ENCODE results near the gene ICE1.
A peak's percentile ranks its signal among the peaks of the same experiment; 100 is the strongest.

The ICE1 gene, protein sequence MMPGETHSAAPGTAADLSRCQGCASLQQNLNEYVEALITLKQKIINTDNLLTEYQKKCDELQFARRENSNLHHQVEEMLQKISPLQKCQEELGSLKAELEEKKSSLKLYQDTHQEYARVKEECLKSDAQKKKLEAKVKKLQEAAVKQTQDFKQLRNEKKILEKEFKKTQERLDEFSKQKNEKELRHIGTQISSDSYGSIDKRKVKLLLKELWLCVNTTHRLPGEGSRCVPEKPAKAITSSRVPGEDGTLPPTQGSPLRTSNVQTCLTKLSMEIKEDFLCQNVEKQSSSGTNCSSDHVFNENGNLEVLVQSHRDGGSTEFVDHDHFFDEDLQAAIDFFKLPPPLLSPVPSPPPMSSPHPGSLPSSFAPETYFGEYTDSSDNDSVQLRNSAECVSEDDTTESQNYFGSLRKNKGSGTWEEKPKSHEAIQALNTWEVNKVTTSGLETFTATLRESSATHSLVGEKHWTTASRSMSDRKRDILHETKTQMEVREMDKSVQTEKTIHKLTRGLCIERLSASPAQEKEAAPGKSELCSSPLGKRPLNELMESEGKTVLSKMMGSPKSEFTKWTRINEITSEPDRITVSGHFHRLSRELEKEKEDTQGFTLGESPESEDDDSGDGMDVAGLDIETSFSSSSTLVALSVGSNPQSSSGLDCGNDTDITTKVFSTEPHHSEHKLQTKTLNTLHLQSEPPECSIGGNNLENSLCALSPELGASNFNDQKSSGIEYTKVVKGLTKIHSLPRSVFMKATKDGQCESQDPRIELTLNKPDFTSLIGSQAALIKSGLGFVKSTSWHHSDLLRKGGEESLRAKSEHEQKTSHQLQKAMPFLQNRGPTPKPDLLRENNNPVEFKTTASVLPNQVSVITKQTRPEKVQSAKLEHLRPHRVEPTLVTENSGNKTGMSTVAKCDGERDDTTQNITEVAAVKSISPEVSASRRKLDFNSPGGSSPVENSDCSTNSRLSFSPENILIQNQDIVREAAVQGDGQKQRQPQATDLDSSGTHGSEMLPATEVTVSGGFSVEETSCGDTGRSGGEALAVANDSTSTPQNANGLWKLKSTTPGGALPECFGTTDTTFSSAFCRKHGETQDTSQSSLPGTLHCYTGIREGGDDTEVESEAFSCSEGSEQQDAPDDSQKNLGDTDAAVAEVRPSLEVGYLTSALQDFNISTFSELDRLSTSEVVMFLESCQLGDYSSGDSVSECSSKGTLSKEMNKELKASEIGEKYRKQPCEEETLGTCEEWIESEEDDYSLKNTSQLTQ (N-terminal part only)

DNA sequence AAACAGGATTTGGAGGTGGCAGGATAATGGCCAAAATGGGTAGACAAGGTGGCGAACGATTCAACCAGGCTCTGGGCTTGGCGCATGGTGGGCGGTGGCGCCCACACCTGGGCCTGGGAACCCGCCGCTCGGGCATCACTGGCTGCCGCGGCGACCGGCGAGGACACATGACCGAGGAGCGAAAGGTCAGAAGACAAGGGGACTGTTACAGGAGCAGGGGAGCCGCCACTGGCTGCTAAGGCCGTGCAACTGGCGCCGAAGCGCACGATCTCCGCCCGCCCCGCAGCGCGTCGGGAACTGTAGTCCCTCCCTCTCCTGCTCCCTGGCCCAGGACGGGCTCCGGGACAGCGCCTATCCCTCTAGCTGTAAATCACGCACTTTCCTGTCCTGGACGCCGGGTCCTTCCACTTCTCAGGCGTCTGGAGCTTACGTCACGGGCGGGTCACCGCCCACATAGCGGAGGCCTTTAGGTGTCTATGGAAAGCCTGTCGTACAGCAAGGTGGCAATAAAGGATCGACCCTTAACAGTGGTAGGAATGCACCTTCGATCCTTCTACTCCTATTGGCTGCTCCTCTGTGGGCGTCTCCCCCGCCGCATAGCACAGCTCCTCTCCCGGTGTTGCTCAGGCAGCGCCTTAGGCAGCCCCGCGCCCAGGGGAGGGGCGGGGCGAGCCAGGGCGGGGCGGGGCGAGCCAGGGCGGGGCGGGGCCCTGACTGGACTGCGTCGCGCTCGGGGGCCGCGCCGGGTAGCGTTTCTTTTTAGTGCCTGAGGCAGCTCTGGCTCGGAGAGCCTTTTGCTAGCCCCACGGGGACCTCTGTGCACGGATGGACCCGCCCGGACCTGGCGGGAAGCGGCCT, at the start of gene ICE1:
TSS of gene ICE1 (plus strand) at position 717 of the 858 bp plus-strand sequence. CDS start 239 bp downstream, outside the sequence.
- in situ Hi-C loops (cut with MboI; ENCODE audit: low pct_unique_long_range_greater_than_20kb, low sequenced_read_pairs, unreplicated experiment), result loop anchor here (25.0 kb wide), 1 partner anchor 285 kb away; the partner anchor contains the start of gene ADAMTS16
- TF ChIP-seq, protein P1, sequence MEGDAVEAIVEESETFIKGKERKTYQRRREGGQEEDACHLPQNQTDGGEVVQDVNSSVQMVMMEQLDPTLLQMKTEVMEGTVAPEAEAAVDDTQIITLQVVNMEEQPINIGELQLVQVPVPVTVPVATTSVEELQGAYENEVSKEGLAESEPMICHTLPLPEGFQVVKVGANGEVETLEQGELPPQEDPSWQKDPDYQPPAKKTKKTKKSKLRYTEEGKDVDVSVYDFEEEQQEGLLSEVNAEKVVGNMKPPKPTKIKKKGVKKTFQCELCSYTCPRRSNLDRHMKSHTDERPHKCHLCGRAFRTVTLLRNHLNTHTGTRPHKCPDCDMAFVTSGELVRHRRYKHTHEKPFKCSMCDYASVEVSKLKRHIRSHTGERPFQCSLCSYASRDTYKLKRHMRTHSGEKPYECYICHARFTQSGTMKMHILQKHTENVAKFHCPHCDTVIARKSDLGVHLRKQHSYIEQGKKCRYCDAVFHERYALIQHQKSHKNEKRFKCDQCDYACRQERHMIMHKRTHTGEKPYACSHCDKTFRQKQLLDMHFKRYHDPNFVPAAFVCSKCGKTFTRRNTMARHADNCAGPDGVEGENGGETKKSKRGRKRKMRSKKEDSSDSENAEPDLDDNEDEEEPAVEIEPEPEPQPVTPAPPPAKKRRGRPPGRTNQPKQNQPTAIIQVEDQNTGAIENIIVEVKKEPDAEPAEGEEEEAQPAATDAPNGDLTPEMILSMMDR (IDR thresholded peaks at IDR 0.05; ENCODE audit: extremely low read depth, insufficient read depth, missing control alignments), result no peak
- peak; percentile 94 for DNase-seq (ENCODE audit: low spot score)

DNA sequence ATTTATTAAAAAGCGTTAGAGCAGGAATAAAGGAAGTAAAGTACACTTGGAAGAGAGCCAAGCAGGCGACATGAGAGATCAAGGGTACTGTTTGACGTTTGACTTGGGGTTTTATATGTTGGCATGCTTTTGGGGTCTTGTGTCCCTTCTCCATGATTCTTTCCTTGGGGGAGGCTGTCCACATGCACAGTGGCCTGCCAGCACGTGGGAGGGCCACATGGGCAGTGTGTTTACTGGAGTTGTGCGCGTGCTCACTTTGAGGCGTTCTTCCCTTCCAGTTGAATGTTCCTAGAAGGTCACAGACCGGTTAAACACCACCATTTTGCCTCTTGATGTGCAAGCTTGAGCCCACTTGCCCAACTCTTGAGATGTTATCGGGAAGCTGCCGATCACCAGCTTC, 49.5 kb upstream of the ICE1 start:
- DNase-seq (ENCODE audit: low spot score), result no peak
- TF ChIP-seq, protein P1 (IDR thresholded peaks at IDR 0.05; ENCODE audit: extremely low read depth, insufficient read depth, missing control alignments), result no peak
- in situ Hi-C loops (cut with MboI; ENCODE audit: low pct_unique_long_range_greater_than_20kb, low sequenced_read_pairs, unreplicated experiment), result no loop called here

DNA sequence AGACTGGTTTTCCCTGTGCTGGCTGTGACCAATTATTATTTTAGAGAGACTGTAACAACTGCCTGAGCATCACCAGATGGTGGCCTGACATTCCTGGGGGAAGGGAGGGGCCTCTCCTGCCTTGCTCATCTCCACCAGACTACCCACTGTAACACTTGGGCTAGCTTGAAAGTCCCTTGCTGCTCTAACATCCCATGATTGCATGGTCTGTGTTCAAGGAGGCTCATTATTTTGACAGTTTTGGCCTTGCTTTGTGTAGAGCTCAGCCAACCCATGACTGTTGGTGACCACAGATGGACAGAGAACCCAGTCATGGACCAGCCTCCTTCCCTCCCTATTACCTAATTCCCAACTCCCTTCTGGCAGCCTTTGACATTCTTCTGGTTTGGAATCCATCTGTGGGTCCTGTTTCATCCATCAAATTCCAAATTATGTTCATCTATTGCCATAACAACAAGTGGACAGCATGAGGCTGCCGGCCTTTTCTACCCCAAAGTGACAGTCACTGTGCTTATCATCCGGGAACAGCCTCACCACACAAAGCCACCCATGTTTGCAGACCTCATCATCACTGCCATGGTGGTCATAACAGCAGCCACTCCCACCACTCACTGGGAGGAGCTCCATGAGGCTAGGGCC, 49.0 kb upstream of the ICE1 start:
- DNase-seq (ENCODE audit: low spot score), result no peak
- TF ChIP-seq, protein P1 (IDR thresholded peaks at IDR 0.05; ENCODE audit: extremely low read depth, insufficient read depth, missing control alignments), result no peak
- in situ Hi-C loops (cut with MboI; ENCODE audit: low pct_unique_long_range_greater_than_20kb, low sequenced_read_pairs, unreplicated experiment), result no loop called here

DNA sequence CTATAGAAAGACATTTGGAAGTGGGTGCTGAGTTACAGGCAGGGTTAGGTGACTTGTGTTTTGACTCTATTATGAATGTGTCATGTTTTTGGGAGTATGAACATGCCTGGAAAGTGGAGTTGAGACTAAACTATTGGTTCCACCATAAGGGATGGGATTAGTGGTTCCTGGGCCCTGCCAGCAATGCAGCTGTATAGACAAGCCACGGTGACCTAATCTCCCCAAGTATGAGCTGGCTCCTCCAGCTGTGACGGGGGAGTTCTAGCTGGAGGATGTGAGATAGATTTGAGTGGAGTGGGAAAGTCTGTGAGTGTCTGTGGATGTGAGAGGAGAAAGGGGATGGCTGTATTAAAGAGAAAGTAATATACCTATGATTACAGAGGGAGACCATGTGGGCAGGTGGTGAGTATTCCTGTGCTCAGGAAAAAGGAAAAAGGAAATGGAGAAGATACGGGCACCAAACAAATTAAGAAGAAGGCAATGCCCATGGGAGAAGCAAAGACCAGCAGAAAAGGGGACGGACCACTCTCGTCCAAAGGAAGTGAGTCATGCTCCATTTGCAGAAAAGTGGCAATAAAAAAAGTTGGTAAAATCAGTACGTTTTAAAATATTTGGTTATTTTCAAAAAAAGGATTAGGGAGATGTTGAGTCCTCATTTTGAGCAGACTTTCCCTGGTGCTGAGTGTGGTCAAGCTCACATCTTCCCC, 48.3 kb upstream of the ICE1 start:
- no peak for DNase-seq (ENCODE audit: low spot score)
- in situ Hi-C loops (cut with MboI; ENCODE audit: low pct_unique_long_range_greater_than_20kb, low sequenced_read_pairs, unreplicated experiment), result no loop called here
- TF ChIP-seq, protein P1 (IDR thresholded peaks at IDR 0.05; ENCODE audit: extremely low read depth, insufficient read depth, missing control alignments), result no peak

DNA sequence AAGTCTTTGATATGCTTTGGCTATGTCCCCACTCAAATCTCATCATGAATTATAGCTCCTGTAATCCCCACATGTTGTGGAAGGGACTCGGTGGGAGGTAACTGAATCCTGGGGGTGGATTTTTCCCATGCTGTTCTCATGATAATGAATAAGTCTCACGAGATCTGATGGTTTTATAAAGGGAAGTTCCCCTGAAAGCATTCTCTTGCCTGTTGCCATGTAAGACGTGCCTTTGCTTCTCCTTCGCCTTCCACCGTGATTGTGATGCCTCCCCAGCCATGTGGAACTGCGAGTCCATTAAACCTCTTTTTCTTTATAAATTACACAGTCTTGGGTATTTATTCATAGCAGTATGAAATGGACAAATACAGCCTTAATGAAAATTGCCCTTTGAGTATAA, 44.7 kb upstream of the ICE1 start:
- TF ChIP-seq, protein P1 (IDR thresholded peaks at IDR 0.05; ENCODE audit: extremely low read depth, insufficient read depth, missing control alignments), result no peak
- DNase-seq (ENCODE audit: low spot score), result no peak
- in situ Hi-C loops (cut with MboI; ENCODE audit: low pct_unique_long_range_greater_than_20kb, low sequenced_read_pairs, unreplicated experiment), result no loop called here
